ENCODE measurements around the gene CD226. TPM values are rescaled to one million over a fixed set of nuclear protein-coding genes. Genes with fewer than 3 reads are reported as not detected.
A peak's percentile ranks its signal among the peaks of the same experiment; 100 is the strongest.
"Not testable (repeated sequence)": the region's sequence is repeated elsewhere in the genome, so short reads cannot be mapped to it uniquely, and the experiment has no call there.

The CD226 gene
- total RNA-seq, 1 donor from 2014 or later: 0.25 TPM

DNA sequence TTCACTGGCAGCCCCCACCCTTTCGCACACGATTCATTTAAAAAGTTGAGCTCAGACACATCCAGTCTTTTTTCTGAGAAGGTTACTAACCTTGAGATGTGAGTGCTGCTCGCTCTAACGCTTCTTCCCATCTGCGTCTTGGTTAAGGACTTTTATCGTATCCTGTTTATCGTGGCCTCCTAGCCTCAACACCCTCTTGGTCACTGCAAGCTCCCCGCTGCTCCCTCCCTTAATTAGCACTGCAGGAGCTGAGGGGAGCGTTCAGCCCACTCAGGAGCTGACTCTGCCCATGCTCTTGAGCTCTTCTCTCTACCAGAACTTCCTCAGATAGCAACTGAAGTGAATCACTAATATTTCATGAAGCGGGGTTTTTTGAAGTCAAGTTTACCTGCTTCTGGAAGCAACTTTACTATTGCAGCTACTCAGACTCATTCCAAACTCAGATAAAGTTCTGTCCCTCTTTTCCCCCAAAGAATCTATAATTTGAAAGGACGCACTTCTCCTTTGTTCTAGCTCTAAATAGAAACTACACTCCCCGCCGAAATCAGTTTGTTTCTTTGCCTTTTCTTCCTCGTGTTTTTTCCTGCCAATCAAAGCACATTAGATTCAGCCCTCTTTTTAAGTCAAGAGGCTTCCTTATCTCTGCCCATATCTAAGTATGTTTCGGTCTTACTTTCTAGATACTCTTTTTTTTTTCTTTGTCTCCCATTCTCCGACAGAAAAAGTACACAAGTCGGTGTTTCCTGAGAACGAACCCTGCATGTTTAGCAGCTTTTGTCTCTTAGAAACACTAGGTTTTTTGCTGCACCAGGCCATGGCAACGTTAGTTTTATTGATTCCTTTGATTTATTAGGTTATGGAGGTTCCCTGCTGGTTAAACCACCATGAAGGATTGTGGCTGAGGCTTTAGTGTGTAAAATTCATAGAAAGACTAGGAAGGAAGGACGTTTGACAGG lies 9.3 kb upstream of the CD226 start:
- DNase-seq (ENCODE audit: low read depth): no peak

DNA sequence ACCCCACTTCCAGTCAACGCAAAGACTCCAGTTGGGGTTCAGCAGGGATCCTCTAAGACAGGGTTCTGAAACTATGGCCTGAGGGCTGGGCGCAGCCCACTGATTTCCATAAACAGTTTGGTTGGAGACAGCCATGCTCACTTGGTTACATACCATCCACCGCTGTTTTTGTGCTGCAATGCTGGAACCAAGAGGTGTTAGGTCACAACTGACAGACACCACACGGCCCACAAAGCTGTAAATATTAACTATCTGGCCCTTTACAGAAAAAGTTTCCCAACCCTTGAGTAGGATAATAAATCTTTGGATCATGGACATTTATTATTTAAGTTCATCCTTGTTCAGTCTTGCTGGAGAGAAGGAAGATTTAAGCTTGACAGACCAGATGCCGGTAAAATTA lies 8.4 kb upstream of the CD226 start:
- DNase-seq (ENCODE audit: low read depth): peak; percentile 70

DNA sequence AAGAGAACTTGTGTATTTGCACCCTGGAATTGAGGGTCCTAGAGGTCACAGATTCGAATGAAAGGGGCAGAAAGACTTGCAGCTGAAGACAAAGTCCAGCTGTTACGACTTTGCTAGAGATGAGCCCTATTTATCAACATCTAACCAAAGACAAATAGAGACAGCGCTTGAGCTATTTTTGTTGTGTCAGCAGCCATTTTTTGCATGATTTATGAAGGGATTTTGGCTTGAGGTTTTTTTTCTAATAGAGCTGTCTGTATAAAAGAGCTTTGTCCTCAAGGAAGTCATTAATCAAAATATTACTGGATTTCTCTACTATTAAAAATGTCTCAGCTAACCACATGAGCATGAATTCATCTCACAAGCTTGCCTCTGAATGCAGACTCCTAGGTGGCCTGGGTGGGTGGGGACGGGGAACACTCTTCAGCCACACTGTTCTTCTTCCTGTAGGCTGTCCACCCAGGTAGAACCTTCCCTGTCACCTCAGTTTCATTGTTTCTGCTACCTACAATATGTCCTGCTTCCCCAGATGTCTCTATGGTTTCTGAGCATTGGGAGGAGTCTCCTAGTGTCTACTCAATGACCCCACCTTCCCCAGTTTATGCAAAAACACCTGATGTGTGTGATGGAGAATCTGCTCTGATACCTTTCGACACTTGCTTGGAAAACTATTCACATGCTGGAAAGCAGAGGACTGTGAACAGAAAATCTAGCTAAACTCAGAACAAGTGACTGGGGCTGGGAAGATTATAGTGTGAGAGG lies 7.2 kb upstream of the CD226 start:
- DNase-seq (ENCODE audit: low read depth): no peak

DNA sequence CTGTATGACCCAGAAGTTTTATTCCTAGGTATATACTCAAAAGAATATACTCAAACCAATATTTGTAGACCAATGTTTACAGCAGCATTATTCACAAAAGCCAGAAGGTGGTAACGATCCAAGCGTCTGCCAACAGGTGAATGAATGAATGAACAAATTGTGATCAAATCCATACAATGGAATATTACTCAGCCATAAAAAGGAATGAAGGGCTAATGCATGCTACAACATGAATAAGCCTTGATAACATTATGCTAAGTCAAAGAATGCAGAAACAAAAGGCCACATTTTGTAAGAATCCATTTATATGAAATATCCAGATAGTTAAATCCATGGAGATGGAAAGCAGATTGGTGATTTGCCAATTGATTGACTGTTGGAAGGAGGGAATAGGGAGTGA lies 5.5 kb upstream of the CD226 start:
- no peak for DNase-seq (ENCODE audit: low read depth)

DNA sequence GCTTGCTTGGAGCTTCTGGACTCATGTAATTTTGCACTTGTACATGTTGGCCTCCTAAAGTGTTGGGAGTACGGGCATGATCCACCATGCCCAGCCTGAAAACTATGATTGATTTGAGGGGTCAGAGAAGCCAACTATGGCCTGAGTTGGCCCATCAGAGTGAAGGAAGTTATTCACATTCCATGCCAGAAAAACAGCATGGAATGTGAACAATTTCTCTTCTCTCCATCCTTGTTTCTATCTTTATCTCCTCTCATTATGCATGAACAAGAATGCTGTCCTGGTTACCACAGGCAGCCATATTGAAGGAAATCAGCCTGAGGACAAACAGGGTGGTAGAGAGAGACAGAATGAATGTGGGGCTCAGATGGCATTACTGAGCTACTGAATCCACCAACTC lies 3.5 kb upstream of the CD226 start:
- peak; percentile 44 for DNase-seq (ENCODE audit: low read depth)

DNA sequence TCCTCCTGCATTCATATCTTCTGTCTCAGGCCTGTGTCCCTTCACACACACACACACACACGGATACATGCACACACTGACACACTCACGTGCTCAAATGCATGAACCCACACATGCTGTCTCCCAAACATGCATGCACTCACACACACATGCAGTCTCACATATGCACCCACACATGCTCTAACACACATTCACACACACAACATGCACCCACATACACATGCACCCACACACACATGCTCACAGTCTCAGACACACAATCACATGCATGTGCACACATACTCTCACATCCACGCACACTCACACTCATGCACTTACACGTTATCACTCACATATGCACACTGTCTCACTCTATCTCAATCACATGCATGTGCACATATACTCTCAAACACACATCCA lies 1.9 kb upstream of the CD226 start:
- no peak for DNase-seq (ENCODE audit: low read depth)

DNA sequence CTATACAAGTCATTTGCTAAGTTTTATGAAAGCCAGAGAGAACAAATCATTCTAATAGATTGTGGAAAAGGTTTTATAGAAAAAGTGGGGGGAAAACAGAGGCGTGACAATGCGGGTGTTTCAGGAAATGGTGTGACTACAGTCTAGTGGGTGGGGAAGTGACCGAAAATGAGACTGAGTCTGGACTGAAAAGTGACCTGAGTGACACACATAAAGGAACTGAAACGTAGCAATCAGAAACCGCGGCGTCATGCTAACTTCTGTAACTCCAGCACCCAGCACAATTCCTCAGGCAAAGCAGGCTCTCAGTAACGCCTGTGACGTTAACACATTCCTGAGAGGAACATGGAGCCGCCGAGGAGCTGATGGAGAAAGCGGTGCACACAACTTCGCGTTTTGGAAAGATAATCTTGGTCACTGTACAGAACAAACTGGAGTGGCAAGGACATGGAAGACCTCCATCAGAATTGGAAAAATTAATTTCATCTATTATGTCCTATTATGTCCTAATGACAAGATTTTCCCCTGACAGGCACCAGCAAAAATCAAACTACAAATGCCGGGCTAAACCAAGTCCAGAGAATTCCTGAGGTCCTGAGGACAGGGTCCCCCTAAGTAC lies 1.4 kb upstream of the CD226 start:
- DNase-seq (ENCODE audit: low read depth): peak; percentile 21

DNA sequence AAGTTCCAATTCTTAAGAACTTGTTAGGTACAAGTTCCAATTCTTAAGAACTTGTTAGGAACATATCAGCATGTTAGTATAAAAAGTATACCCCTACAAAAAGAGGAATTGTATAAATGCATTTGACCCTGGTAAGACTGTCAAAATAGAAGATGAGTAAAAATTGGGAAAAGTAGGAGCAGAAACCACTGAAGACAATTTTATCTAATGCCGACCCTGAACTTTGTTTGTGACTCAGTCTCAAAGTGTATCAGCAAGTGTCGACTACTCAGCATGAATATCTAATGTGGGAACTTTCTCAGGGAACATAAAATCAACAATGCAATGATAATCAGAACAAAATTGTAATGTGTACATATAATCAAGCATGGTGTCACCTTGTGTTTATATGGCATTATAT lies 583 bp upstream of the CD226 start:
- DNase-seq (ENCODE audit: low read depth): no peak

DNA sequence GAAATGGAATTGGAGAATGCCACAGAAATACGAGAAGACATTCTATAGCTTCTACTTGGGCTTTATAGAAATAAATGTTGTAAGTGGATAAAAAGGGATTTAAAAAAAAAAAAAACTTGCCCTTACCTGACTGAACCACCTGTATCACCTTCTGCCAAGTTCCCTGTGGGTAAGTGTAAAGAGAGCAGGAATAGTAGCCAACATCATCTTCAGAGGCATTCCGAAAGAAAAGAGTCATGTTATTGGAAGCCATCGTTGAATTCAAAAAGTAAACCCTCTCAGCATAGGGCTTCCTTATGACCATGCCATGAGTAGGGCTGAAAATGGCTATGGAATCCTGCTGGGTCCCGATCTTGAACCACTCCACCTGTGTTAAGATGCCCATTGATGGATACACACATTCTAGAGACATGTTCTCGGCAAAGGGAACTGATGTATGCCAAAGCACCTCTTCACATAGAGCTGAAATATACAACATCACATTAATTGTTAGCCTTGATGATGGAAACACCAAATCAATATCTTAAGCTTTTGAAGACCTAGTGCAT lies 991 bp downstream of the CD226 start:
- DNase-seq (ENCODE audit: low read depth): no peak

DNA sequence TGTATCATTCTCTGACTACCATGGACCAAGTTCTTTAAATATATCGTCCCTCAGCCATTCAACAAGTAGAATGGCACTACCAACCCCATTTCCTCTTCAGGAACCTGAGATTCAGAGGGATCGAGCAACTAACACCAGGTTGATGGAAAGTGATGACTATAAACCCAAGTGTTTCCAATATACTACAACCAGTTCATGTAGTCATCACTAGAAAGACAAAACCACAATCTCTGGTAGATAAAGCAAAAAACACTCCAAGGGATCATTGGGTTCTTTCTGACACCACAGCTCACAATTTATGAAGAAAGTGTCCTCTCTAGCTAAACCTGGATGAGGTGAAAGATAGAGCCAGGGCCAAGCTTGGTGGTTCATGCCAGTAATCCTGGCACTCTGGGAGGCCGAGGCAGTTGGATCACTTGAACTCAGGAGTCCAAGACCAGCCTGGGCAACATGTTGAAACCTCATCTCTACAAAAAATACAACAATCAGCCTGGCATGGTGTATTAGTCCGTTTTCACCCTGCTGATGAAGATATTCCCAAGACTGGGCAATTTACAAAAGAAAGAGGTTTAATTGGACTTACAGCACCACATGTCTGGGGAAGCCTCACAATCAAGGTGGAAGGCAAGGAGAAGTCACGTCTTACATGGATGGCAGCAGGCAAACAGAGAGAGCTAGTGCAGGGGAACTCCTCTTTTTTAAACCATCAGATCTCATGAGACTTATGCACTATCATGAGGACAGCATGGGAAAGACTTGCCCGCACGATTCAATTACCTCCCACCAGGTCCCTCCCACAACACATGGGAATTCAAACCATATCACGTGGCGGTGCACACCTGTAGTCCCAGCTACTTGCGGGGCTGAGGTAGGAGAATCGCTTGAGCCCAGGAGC lies 2.2 kb downstream of the CD226 start:
- no peak for DNase-seq (ENCODE audit: low read depth)

DNA sequence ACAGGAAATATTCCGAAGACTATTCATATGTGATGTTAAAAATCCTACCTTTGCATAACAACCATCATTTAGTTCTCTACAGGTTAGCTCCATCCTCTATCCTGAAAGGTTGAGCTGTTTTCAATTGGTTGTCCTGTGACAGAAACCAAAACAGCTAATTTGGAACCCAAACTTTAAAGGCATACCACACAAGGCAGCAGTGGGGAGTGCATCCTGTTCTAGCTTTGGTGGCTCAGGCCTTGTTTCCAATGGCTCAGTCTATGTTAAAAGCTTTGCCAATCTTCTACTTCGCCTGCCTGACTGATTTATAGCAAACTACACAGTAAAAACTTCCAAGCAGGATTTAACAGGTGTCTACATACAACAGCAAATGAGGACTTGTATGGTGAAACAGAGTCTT lies 3.2 kb downstream of the CD226 start:
- DNase-seq (ENCODE audit: low read depth): no peak

DNA sequence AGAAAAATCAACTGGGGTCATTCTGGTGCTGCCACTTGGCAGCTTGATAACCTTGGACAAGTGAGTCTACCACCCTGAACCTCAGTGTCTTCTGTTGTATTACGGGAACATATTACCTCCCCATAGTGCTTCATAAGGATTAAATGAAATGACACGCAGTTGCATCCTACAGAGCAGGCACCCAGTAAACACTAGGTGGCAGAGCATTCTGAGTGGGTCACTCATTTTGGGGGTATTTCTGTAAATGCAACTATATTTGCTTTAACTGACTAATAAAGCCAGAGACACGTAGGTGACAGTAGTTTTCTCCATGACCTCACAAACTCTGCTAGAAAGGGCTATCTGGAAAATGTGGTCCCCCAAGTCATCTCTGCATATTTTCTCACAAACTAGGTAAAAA lies 4.7 kb downstream of the CD226 start:
- DNase-seq (ENCODE audit: low read depth): no peak

DNA sequence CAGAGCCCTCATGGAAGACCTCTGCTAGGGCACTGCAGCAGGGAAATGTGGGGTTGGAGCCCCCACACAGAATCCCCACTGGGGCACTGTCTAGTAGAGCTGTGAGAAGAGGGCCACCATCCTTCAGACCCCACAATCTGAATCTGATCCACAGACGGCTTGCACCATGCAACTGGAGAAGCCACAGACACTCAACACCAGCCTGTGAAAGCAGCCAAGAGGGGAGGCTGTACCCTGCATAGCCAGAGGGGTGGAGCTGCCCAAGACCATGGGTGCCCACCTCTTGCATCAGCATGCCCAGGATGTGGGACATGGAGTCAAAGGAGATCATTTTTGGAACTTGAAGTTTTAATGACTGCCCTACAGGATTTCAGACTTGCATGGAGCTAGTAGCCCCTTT lies 6.5 kb downstream of the CD226 start:
- no peak for DNase-seq (ENCODE audit: low read depth)

DNA sequence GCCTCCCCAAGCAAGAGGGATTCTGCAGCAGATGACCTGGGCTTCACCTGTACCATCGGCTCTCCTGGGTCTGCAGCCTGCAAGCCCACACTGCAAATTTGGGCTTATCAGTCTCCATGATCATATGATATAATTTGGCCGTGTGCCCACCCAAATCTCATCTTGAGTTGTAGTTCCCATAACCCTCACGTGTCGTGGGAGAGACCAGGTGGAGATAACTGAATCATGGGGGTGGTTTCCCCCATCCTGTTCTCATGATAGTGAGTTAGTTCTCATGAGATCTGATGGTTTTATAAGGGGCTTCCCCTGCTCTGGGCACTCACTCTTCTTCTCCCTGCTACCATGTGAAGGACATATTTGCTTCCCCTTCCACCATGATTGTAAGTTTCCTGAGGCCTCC lies 7.9 kb downstream of the CD226 start:
- DNase-seq (ENCODE audit: low read depth): not testable (repeated sequence)

DNA sequence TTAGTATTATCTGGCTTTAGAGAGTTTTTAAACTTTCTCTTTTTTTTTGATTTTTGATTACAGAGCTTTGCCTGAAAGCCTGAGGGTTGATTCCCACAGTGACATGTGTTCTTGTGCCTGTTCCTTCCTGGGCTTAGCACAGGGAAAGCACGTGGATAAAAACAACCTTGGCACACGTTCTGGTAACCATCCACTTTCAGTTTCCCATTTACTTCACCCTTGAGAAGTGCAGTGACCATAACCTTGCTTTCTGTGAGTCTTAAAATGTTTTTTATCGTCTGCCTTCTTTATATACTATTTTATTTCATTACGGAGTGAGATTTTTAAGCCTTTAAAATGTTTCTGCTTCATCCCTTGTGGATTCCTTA lies 11.5 kb downstream of the CD226 start:
- peak; percentile 33 for DNase-seq (ENCODE audit: low read depth)

DNA sequence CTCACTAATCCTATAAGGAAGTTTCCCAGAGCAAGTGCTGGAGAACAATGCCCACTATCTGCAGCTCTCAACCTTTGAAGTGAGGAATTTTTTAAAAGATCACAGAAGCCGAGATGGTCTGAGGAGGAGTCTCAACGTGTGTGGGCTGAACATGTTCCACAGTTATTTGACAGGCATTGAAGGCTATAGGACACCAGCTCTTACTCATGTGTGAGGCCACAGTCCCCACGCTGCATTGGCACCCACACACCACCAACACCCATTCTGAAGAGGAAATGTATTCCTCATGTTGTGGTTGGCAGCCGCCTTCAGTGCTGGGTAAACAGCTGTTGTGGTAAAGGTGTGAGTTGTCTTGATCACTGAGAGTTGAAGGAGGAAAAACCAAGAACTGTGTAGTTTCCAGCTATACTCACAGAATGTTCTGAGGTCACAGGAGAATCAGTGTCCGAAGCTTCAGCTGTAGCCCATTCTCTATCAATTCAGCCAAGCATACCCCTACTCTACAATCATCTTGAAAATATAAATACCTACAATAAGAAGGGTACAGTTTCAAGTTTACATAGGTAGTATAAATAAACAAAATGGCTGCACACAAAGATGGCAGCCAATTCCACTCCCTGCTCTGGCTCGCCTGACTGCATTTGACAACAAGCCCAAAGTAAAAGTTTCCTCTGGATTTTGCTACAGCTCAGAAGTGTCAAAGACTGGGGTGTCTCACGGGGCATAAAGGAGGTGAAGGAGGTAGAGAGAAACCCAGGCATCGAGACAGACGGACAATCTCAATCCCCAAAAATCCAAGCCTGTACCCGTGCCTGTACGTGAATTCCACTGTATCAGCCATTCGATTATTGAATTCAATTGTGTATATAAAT lies 12.1 kb downstream of the CD226 start:
- peak; percentile 14 for DNase-seq (ENCODE audit: low read depth)

DNA sequence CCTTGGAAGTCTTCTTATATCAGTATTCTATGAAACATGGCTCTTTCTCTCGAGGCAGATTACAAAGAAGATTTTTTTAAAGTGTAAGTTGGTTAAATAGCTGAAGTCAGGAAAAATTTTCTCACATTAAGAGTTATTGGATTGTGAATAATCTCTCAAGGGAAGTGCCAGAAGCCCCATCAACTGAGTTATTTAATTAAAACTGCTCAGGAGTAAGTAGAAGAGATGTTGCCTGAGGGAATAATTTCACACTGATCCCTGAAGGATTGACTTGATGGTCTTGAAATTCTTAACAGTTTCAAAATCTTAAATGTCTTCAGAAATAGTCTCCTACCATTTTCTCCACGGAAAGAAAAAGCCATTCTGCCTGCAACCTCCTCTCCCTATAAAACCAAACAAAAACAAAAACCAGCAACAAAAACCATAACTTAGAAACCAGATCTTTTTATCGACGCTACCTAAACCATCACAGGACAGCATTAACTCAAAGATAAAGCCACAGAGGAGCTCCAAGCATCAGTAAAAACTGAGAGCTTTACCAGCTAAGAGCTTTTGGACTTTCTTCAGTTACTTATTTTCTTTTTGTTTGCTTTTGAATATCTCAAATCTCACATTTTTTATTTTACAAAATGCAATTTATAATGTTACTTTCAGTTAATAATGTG lies 12.9 kb downstream of the CD226 start:
- no peak for DNase-seq (ENCODE audit: low read depth)

DNA sequence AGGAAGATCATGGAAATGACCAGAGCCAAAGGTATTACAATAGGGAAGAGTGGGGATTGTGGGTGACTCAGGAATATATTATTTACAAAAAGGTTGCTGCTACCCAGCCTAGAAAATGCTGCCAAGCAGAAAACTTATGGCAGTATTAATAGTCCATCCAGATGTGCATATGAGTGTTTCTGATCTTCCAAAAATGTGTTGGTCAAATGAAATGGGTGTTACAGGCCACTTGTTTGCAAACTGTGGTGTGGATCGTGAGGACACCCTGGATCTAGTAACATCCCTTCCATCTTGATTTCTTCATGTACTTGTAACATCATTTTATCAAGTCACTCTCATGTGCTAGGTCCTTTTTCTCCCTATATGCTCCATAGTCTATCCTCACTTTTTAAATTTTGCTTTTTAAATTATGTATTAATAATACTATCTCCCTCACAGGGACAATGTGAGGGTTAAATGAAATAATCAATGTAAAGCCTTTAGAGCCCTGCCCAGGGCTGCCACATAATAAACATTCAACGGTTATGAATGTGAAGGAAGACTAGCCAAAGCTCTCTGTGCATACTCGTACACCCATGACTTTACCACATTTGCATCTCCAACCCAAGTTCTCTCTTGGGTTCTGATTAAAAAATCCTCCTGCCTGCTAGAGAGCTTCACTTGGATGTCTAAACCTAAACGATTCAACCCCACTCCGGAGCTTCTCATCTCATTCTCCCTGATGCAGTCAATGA lies 18.5 kb downstream of the CD226 start:
- DNase-seq (ENCODE audit: low read depth): no peak

DNA sequence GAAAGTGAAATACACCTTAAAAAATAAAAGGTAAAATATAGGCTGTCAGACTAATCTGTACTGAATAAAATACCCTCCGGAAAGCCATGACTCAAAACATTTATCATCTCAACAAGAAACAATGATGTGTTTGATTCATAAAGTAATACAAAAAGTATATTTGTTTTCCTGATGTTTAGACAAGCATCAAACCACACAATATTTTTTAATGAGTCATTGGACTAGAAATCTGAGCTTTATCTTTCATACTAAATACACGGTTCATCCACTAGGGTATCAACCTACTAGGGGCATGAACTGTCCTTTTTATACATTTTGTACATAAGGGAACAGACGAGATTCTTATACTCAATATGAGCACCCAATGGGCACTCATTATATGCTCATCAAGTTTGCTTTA lies 31.3 kb downstream of the CD226 start:
- DNase-seq (ENCODE audit: low read depth): no peak
